Astrocyte of the cerebellum (primary cell): ENCODE measurements around the gene GPR119.
"Not testable (repeated sequence)": the region's sequence is repeated elsewhere in the genome, so short reads cannot be mapped to it uniquely, and the experiment has no call there.

Source experiments
- DNase-seq: peaks from one replicate; pipeline ENCODE4 v3.0.0-alpha.2; 2011; ENCODE audit warnings: low read depth
- H3K4me3 ChIP-seq: 2 replicates; pipeline ENCODE4 v1.5.1; 2011; ENCODE audit warnings: mild to moderate bottlenecking, low read depth, low read length, moderate library complexity
- CTCF ChIP-seq: IDR thresholded peaks from 2 replicates; pipeline ENCODE4 v1.5.1; 2012; ENCODE audit warnings: low read length, low read depth, moderate library complexity, mild to moderate bottlenecking; ENCODE audit errors: missing control alignments
- in situ Hi-C: cut with HindIII; loops from 2 replicates; pipeline ENCODE4 v1.10.0; 2017; ENCODE audit warnings: low sequenced_read_pairs

Gene GPR119

GRCh38 chrX:130393451-130394074, 8.1 kb upstream of the GPR119 start:
- in situ Hi-C loops: no loop called here
- peak; percentile 76 for TF ChIP-seq CTCF
- peak; percentile 22 for DNase-seq
- no peak overlapping the region for H3K4me3 ChIP-seq

- in situ Hi-C loops: no loop called here
- no peak for DNase-seq
- H3K4me3 ChIP-seq: no peak overlapping the region
- TF ChIP-seq CTCF: no peak
Observed at GRCh38 chrX:130386408-130386808, 934 bp upstream of the GPR119 start.

- in situ Hi-C loops: no loop called here
- TF ChIP-seq CTCF: no peak
- no peak overlapping the region for H3K4me3 ChIP-seq
- DNase-seq: no peak
Observed at GRCh38 chrX:130378024-130378669, 7.3 kb downstream of the GPR119 start.

- DNase-seq: no peak
- no peak for TF ChIP-seq CTCF
- no peak overlapping the region for H3K4me3 ChIP-seq
- in situ Hi-C loops: no loop called here
Observed at GRCh38 chrX:130376077-130376476, 9.4 kb downstream of the GPR119 start.

- in situ Hi-C loops, H3K4me3 ChIP-seq, DNase-seq: not testable (repeated sequence)
Observed at GRCh38 chrX:130352050-130352449, 33.4 kb downstream of the GPR119 start.

GRCh38 chrX:130351567-130351966, 33.9 kb downstream of the GPR119 start:
- TF ChIP-seq CTCF: no peak
- in situ Hi-C loops: no loop called here

GRCh38 chrX:130347321-130347720, 38.2 kb downstream of the GPR119 start:
- in situ Hi-C loops: no loop called here
- no peak for DNase-seq
- TF ChIP-seq CTCF: no peak
- no peak overlapping the region for H3K4me3 ChIP-seq

More at GRCh38 chrX:130351567-130351966, 33.9 kb downstream of the GPR119 start:
- no peak overlapping the region for H3K4me3 ChIP-seq
- DNase-seq: no peak
